ENCODE measurements around the gene C1R.
"Not testable (repeated sequence)": the region's sequence is repeated elsewhere in the genome, so short reads cannot be mapped to it uniquely, and the experiment has no call there.

C1R gene

GRCh38 chr12:7118881-7119280 lies 26.6 kb upstream of the C1R start:
- DNase-seq: no peak

DNA sequence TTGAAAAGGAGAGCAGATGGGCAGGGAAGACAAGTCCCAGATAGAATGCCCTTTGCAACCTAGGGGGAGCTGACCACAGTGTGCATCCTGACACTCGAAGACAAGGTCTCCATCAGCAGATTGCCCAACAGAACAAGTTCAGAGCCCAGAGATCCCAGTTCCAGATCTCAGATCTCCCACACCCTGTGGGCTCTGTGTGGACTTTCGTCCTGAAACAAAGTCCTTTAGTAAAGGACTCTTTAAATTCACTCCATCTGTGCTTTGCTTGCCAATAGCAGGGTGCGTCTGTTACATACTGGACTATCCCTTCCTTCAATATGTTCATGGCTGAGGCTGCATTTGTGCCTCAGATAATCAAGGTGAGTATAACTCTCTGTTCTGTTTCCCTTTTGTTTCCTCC lies 25.4 kb upstream of the C1R start:
- DNase-seq: no peak

DNA sequence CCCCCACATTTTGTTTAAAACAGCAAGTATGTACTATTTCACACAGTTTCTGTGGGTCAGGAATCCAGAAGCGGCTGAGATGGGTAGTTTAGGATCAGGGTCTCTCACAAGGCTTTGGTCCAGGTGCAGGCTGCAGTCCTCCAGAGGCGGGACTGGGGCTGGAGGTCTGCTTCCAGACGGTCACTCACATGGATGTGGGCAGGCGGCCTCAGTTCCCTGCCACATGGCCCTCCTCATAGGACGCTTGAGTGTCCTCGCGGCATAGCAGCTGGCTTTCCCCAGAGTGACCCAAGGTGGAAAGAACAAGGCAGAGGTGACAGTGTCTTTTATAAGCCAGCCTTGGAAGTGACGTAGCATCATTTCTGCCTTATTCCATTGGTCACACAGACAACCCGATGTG lies 24.7 kb upstream of the C1R start:
- no peak for DNase-seq

DNA sequence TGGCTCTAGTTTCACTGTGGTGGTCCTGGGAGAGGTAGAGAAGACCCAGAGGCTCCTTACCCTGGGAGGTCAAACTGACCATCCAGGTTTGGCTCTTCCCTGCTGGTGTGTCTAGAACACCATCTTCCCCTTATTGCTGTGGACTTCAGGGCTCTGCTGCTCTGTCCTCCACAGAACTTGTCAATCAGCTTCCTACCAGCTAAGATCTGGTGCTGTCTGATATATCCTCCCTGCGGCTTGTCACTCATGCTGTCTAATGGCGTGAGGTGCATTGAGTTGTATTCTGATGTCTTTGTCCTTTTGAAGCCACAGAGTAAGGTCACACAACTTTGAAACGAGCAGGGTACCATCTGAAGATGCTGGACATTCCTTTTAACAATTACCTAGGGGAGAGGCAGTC lies 24.0 kb upstream of the C1R start:
- no peak for DNase-seq

DNA sequence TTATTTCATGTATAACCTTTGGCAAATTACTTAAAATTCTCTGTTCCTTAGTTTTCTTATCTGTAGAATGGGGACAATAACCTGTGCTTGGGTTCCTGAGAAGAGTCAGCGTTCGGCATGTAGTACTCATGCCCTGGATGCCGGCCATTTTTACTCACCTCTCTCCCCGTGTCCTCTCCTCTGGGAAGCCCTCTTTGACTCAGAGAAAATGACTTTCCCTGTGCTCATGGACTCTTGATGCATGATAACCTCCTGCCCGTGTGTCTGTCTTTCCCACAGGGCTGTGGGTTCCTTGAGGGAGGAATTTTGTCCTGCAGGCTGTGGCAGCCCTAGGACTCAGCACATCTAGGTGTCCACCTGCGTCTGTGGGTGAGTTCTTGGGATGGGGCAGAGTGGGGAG lies 22.6 kb upstream of the C1R start:
- no peak for DNase-seq

GRCh38 chr12:7114008-7114407 lies 21.8 kb upstream of the C1R start:
- no peak for DNase-seq

DNA sequence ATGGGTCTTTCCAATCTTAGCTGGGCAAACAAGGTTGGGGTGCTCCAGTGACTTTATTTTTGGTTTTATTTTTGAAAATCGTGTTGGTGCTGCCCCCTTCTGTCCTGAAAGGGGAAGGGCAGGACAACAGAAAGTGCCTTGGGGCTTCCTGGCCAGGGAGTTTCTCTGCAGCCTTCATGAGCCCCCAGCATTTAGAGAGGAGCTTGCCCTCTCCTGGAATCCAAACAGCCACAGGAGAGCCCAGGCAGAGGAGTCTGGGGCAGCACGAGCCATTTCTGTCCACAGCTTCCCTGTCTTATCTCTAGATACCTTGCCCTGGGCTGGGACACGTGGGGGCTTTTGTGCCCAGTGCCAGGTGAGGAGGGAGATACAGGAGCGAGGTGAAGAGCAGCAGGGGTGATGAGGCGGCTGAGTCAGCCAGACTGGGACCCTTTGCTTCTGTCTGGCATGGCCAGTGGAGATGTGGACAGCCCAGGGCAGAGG lies 21.2 kb upstream of the C1R start:
- peak; percentile 78 for DNase-seq

DNA sequence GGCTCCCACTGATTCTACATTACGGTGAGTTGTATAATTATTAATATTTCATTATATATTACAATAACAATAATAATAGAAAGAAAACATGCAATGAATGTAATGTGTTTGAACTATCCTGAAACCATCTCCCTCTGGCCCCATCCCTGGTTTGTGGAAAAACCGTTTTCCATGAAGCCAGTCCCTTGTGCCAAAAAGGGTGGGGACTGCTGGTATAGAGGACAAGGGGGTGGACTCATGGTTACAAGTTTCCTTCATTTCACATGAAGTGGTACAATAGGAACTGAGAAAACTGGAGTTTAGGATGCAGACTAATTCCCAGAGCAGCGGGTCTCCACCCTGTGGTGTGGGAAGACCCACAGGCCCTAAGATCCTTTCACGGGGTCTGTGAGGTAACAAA lies 19.8 kb upstream of the C1R start:
- no peak for DNase-seq

DNA sequence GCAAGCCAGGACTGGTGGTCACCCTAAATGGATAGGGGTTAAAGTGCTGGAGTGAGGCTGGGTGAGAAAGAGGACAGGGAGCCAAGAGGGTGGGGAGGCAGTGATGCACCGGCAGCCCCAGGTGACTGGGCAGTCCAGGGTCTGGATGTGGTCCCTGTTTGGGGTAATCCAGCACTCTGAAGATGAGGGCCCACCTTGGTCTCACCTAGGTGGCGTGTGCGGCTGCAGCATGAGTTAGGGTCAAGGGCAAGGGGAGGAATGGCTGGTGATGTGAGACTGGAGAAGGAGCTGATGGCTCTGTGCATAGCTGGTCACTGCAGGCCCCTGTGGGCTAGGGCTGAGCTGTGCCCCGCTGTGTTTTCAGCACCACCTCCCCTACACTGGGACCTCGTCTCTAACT lies 18.4 kb upstream of the C1R start:
- no peak for DNase-seq

- DNase-seq: no peak
Measured at GRCh38 chr12:7109572-7109920, 17.3 kb upstream of the C1R start.

GRCh38 chr12:7108796-7109571 lies 16.7 kb upstream of the C1R start, which contains the start of gene C1RL:
Gene C1RL, minus strand, starts transcription at chr12:7109214. Its CDS starts 34 bp downstream, at chr12:7109180.
- peak; percentile 80 for DNase-seq

DNA sequence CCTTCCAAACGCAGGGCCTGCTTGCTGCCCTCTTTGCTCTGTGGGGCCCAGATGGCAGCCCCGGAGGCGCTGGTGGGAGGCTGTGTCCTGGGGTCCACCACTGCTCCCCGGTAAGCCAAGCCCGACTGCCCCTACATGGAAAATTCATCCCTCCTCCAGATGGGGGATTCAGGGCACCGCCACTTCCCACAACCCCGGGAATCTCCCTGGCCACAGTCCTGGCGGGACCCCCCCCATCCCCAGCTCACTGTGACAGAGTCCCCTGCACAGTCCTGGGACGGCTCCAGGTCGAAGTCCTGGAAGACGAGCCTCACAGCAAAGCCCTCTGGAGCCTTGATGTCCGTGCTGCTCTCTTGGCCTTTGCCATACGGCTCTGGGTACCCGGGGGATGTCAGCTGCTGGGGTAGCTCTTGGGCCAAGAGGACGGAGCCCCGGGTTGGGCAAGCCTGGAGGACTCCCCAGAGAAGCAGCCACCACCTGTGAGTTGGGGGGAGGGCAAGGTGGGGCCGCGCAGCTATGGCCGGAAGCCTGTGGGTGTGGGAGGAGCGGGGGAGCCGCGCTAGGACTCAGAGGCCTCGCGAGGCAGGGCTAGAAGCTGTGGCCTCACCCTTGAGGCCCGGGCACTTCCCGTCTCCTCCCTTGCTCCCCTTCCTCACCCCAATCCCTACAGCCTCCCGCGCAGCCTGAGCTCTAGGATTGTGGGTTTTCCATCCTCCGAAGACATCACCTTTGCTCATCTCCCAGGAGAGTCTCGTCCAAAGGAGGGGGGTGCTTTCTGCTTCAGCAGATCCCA lies 16.0 kb upstream of the C1R start:
- DNase-seq: peak; percentile 80

DNA sequence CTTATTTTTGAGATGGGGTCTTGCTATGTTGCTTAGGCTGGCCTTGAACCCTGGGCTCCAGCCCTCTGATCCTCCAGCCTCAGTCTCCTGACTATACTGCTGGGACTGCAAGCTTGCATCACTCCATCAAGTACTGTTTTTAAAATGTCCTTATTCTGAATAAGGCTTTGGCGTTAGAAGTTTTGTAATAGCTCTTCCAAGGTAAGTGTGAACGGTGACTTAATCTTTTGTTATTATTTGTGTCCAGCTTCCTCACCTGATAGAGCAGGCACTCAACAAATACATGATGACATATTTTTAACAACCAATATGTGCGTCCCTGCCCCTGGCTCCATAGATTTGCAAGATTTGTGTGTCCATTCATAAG lies 15.4 kb upstream of the C1R start:
- DNase-seq: peak; percentile 14

- not testable (repeated sequence) for DNase-seq
Measured at GRCh38 chr12:7107181-7107580, 14.9 kb upstream of the C1R start.

DNA sequence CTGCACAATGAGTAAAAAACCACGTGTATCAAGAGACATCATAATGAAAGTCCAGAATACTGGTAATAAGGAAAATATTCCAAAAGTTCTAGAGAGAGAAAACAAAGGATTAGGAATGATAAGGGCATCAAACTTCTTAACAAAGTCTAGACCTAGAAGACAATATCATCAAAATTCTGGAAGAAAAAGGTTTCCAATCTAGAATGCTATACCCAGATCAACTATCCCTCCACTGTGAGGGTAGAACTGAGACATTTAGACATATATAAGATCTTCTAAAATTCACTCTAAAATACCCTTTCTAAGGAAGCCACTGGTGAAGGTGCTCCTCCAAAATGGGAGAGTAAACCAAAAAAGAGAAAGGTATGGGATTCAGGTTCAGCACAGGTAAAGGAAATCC lies 13.8 kb upstream of the C1R start:
- no peak for DNase-seq

- no peak for DNase-seq
Measured at GRCh38 chr12:7103837-7104584, 11.8 kb upstream of the C1R start.

DNA sequence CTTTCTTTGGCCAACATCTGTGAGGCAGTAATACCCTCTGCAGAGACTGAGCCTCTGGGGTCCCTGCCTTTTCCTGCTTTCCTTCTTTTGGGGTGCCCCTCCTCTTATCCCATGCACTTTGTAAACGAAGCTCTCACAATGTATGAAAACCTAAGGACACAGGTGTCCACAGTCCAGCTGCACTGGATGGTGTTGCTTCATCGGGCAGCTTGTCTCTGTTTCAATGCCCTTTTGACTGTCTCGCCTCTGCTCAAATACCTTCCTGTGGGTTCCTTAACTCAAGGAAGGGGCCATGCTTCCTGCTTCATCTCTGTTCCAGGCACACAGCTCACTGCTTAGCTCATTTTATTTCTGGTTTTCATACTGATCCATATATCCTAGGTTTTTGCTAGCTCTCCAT lies 10.3 kb upstream of the C1R start:
- no peak for DNase-seq

DNA sequence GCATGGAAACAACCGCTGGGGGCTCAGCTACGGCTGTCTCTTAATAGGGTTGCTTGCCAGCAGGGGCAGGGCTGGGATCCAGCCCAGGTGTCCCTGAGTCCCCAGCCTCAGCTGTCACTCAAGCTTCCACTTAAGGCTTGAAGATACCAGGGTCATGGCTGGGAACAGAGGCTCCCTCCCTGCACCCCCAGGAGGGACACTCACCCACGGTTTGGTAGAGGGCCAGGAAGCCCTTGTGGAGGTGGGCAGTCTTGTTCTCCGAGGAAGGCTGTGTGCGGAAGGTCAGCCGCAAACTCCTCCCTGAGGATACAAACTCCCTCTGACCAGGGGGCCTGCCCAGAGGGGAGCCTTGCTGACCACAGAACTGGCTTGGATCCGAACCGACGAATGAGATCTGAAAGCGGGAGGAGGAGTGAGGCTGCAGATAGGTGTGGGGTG lies 9.5 kb upstream of the C1R start:
- no peak for DNase-seq

DNA sequence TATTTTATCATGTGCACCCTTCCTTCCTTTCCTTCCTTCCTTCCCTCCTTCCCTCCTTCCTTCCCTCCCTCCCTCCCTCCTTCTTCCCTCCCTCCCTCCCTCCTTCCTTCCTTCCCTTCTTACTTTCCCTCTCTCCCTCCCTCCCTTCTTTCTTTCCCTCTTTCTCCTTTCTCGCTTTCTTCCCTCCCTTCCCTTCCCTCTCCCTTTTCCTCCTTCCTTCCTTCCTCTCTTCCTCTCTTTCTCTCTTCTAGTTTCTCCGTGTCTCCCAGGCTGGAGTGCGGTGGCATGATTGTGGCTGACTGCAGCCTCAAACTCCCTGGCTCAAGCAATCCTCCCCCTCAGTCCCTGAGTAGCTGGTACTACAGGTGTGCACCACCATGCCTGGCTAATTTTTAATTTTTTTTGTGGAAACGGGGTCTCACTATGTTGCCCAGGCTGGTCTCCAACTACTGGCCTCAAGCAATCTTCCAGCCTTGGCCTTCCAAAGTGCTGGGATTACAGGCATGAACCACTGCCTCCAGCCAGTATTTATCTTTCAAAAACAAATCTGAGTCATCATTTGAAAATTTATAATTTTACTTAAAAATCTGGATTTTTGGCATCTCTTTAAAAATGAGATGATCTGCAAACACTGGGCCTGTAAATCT lies 8.9 kb upstream of the C1R start:
- no peak for DNase-seq

DNA sequence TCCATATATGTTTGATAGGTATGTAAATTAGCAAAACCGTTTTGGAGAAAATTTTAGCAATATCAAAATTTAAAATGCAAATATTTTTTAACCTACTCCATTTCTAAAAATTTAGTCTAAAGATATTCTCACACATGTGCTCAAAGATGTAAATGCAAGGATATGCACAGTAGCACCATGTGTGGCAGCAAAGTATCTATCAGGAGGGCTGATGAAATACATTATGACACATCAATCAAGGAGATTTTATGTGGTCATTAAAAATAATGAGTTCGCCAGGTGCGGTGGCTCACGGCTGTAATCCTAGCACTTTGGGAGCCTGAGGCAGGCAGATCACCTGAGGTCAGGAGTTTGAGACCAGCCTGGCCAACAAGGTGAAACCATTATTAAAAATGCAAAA lies 8.0 kb upstream of the C1R start:
- no peak for DNase-seq

GRCh38 chr12:7099290-7099996 lies 7.2 kb upstream of the C1R start:
- DNase-seq: no peak

DNA sequence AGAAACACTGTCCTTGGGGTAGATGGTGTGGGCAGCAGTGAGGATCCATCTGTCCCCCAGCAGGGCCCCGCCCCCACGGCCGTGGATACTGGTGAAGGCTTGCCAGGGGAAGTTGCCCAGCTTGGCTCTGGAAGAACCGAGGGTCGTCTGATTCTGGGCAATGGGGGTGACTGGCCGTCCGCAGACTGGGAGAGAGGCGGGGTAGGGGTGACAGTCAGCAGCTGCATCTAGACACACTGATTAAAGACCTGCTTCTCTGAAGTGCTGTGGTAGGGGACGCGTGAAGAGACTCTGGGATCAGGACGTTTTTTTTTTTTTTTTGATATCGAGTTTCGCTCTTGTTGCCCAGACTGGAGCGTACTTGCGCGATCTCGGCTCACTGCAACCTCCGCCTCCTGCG lies 4.7 kb upstream of the C1R start:
- DNase-seq: no peak

All from CD4-positive, alpha-beta T cell treated with Interleukin-17A for 1 hour (primary cell).